NCI-H82 treated with DMSO at 0.1 percent for 48 hours (cell line): Measurements from ENCODE around the gene NDUFC1.
"Not testable (repeated sequence)": the region's sequence is repeated elsewhere in the genome, so short reads cannot be mapped to it uniquely, and the experiment has no call there.

Source experiments
- DNase-seq: peaks from one replicate; lab custom pipeline; 2025; ENCODE audit not compliant: unreplicated experiment; lab: John Stamatoyannopoulos, UW

Gene NDUFC1

GRCh38 chr4:139301821-139302611, at the start of gene NDUFC1:
NDUFC1 (minus strand) TSS chr4:139302477; CDS start chr4:139295798, 6,679 bp downstream.
- peak; percentile 31 for DNase-seq

GRCh38 chr4:139337612-139338011, 35.3 kb upstream of the NDUFC1 start:
- no peak for DNase-seq

- DNase-seq, result no peak
These were observed 30.8 kb upstream of the NDUFC1 start for GRCh38 chr4:139333046-139333445.

- no peak for DNase-seq
These were observed 28.9 kb upstream of the NDUFC1 start for GRCh38 chr4:139331185-139331584.

DNA sequence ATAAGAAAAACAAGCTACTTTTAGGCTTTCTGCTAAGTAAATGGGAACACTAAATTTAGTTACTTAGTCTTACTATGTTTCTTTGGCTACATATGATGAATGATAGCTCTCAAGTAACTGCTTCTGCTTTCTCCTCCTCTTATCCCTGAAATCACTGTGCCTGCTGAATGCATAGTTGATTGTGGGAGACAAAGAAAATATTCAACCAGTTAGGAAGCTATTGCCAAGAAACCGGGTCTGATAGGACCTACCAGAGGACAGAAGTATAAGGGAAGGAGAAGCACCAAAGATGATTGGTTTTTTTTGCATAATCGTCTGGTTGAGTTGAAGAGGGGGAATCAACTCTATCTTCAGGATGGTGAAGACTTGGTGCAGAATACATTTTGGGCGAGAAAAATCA, 28.0 kb upstream of the NDUFC1 start:
- no peak for DNase-seq

DNA sequence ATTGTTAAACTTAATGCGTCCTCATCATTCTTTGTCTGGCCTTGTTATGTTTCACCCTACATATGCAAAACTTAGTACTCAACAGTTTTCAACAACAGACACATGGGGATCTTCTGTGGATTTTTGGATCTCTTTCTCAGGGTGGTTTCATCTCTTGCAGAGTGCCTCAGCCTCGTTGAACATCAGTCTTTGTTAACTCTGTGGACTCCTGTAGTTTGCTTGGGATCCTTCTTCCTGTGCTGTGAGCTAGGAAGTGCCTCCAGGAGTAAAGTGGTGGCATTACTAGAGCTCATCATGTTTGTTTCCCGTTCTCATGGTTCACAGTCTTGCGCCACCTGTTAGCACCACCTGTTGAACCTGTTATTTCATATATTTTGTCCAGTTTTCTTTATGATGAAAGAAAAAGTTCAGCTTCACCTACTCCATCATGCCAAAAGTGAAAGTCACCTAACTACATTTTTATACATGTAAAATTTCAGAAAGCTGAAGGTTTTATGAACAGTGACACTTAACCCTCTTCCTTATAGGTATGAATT, 27.5 kb upstream of the NDUFC1 start:
- DNase-seq, result no peak

DNA sequence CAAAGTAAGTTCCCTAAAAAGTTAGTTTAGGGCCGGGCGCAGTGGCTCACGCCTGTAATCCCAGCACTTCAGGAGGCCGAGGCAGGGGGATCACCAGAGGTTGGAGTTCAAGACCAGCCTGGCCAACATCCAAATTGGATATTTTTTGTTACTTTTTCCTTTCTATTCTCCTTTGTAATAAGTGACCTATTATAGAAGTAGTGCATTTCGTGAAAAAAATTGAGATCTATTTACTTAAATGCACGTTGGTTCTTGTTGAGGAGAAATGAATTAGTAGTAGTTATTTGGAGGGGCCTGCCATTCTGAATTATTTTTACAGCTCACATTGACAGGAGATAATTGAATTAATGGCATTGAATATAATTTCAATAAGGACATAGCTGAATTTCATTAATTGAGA, 22.3 kb upstream of the NDUFC1 start:
- no peak for DNase-seq

DNA sequence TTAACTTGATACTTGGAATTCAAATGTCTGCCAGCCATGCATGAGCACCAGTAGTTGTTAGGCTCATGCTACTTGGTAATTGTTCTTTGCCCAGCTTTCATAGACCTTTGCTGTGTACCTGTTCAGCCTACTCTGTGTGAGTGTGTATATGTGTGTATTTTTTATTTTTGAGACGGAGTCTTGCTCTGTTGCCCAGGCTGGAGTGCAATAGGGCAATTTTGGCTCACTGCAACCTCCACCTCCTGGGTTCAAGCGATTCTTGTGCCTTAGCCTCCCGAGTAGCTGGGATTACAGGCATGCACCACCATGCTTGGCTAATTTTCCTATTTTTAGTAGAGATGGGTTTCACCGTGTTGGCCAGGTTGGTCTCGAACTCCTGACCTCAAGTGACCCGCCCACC, 20.3 kb upstream of the NDUFC1 start:
- DNase-seq, result not testable (repeated sequence)

DNA sequence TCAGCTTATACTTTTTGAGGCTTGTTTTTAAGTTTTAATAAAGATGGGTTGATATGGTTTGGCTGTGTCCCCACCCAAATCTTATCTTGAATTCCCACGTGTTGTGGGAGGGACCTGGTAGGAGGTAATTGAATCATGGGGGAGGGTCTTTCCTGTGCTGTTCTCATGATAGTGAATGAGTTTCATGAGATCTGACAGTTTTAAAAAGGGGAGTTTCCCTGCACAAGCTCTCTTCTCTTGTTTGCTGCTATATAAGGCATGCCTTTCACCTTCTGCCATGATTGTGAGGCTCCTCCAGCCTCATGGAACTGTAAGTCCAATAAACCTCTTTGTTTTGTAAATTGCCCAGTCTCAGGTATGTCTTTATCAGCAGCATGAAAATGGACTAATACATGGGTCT, 19.8 kb upstream of the NDUFC1 start:
- DNase-seq, result not testable (repeated sequence)

- DNase-seq, result no peak
These were observed 17.3 kb upstream of the NDUFC1 start for GRCh38 chr4:139319571-139319970.

- DNase-seq, result no peak
These were observed 15.4 kb upstream of the NDUFC1 start for GRCh38 chr4:139317635-139318034.

DNA sequence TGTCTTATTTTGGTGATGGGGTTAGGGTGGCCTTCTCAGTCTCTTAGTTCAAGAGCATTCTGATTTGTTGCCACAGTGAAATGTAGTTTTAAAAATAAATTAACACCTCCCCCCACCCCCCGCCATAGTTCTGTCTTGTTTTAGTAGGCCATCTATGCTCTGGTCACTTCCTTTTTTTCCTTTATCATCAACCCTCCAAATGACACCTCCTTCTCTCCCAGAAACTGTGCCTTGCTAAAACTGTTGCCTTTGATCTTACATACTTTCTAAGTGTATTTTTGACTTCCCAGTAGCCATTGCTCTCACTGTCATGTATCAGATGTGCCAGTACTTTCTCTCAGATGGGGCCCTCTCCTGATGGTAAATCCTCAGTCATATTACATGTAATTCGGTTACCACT, 14.5 kb upstream of the NDUFC1 start:
- DNase-seq, result no peak

DNA sequence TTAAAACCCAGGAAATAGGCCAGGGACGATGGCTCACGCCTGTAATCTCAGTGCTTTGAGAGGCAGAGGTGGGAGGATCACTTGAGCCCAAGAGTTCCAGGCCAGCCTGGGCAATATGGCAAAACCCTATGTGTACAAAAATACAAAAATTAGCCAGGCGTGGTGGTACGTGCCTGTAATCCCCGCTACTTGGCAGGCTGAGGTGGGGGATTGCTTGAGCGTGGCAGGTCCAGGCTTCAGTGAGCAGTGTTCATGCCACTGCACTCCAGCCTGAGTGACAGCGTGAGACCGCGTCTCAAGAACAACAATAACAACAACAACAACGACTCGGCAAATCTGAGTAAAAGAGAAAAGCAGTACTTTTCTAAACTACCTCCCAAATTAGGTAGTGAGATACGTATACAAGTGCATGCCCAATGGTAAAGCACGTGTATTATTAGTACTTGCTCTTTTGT, 13.0 kb upstream of the NDUFC1 start:
- no peak for DNase-seq

GRCh38 chr4:139314047-139314800, 11.9 kb upstream of the NDUFC1 start:
- no peak for DNase-seq

- not testable (repeated sequence) for DNase-seq
These were observed 11.1 kb upstream of the NDUFC1 start for GRCh38 chr4:139313414-139313813.

GRCh38 chr4:139312552-139313332, 10.5 kb upstream of the NDUFC1 start:
- no peak for DNase-seq

- no peak for DNase-seq
These were observed 9.6 kb upstream of the NDUFC1 start for GRCh38 chr4:139311909-139312308.

GRCh38 chr4:139304920-139305319, 2.6 kb upstream of the NDUFC1 start:
- no peak for DNase-seq

DNA sequence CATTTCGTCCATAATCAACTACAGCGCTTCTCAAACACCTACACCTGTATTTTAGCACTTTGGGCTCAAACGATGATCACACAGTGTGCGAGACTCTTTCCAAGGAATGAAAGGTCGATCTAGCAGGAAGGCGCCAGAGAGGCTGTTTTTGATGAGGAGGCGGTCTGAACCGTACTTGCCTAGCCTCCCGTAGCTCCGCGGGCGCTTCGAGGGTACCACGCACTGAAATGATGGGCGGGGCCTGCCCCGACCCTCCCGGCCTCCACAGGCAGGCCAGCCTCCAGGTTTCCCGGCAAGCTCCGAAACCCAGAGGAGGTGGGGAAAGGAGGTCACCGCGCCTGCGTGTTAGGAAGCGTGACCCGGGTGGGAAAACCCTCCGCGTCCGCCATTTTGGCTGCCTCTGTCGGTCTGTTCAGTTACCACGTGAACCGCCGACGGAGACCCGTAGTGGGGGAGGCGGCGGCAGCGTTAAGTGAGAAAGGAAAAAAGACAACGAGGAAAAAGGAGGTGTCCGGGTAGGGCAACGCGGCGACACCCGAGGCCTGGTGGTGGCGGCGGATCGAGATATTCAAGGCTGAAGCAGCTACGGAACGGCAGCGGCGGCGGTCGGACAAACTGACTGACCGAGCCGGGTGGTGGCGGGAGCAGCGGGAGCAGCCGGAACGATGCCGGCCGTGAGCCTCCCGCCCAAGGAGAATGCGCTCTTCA, 1.0 kb downstream of the NDUFC1 start, which contains the start of gene NAA15:
Gene NAA15, plus strand, starts transcription at position 393 of the 708 bp plus-strand sequence. Its CDS starts 273 bp downstream, at position 666.
- peak; percentile 89 for DNase-seq

DNA sequence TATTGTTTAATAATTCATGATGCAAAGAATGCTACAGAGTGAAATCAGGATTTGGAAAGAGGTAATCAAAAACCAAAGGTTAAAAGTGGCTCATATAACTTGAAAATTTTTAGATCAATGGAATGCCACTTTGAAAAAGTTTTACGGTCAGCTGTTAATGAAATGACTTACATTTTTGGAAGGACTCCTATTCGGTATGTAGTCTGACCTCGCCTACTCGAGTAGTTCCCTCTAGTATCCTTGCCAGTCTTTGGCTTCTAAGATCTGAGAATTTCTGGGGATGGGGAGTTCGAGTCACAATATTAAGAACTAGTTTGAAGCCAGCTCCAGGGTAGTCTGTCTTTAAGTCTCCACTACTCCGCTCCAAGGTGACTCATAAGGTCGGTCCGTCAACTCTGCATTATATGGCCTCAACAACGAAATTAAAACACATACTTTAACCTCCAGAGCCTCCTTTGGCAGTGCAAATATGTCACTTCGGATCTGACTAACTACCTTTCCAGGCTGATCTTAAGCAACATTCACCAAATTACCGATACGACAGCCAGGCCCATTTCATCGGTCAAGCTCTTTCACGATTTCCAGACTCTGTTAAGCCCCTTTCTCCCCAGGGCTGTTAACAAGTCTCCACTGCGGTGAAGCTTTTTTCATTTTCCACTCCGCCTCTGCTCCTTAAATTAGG, 1.7 kb downstream of the NDUFC1 start:
- DNase-seq, result peak; percentile 48
